ENCODE data around the gene PCDHA5. TPM values are rescaled to one million over a fixed set of nuclear protein-coding genes. Genes with fewer than 3 reads are reported as not detected.
"Not testable (repeated sequence)": the region's sequence is repeated elsewhere in the genome, so short reads cannot be mapped to it uniquely, and the experiment has no call there.

PCDHA5 gene
- total RNA-seq, 6 experiments from 2014 or later = not detected

DNA sequence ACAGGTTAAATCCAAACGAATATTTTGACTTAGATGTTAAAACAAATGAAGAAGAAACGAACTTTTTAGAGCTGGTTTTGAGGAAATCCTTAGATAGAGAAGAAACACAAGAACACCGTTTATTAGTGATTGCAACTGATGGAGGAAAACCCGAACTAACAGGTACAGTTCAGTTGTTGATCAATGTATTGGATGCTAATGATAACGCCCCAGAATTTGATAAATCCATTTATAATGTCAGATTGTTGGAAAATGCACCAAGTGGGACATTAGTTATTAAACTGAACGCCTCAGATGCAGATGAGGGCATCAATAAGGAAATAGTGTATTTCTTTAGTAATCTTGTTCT lies 842 bp downstream of the PCDHA5 start:
- Mint-ChIP-seq H3K9me3 (peaks cover 9% of the 10 kb centered on the region), H3K4me3 (no peak overlapping the region), H3K4me1 (ENCODE audit: low read depth) (no peaks in the 10 kb centered on the region), H3K36me3 (ENCODE audit: low read depth) (peaks cover 7% of the 10 kb centered on the region; the same call in 1 of the 2 replicates), H3K27ac (no peak overlapping the region), H3K27me3 (ENCODE audit: insufficient read depth) (no peaks in the 10 kb centered on the region)
- TF ChIP-seq, protein P1, sequence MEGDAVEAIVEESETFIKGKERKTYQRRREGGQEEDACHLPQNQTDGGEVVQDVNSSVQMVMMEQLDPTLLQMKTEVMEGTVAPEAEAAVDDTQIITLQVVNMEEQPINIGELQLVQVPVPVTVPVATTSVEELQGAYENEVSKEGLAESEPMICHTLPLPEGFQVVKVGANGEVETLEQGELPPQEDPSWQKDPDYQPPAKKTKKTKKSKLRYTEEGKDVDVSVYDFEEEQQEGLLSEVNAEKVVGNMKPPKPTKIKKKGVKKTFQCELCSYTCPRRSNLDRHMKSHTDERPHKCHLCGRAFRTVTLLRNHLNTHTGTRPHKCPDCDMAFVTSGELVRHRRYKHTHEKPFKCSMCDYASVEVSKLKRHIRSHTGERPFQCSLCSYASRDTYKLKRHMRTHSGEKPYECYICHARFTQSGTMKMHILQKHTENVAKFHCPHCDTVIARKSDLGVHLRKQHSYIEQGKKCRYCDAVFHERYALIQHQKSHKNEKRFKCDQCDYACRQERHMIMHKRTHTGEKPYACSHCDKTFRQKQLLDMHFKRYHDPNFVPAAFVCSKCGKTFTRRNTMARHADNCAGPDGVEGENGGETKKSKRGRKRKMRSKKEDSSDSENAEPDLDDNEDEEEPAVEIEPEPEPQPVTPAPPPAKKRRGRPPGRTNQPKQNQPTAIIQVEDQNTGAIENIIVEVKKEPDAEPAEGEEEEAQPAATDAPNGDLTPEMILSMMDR (IDR thresholded peaks at IDR 0.05) = peak; percentile 5; the same call in 1 of the 2 replicates
- DNase-seq = no peak

DNA sequence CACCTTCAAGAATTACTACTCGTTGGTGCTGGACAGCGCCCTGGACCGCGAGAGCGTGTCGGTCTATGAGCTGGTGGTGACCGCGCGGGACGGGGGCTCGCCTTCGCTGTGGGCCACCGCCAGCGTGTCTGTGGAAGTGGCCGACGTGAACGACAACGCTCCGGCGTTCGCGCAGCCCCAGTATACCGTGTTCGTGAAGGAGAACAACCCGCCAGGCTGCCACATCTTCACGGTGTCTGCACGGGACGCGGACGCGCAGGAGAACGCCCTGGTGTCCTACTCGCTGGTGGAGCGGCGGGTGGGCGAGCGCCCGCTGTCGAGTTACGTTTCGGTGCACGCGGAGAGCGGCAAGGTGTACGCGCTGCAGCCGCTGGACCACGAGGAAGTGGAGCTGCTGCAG lies 1.6 kb downstream of the PCDHA5 start:
- not testable (repeated sequence) for H3K36me3 Mint-ChIP-seq (ENCODE audit: low read depth); H3K27ac Mint-ChIP-seq; DNase-seq; H3K27me3 Mint-ChIP-seq (ENCODE audit: insufficient read depth); H3K4me3 Mint-ChIP-seq; H3K4me1 Mint-ChIP-seq (ENCODE audit: low read depth)
- H3K9me3 Mint-ChIP-seq = peaks cover 13% of the 10 kb centered on the region

DNA sequence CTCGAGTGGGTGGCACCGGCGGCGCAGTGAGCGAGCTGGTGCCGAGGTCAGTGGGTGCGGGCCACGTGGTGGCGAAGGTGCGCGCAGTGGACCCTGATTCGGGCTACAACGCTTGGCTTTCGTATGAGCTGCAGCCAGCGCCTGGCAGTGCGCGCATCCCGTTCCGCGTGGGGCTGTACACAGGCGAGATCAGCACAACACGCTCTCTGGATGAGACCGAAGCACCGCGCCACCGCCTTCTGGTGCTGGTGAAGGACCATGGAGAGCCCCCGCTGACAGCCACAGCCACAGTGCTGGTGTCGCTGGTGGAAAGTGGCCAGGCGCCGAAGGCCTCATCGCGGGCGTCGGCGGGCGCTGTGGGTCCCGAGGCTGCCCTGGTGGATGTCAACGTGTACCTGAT lies 2.1 kb downstream of the PCDHA5 start:
- Mint-ChIP-seq H3K4me3 (no peak overlapping the region), H3K4me1 (ENCODE audit: low read depth) (no peaks in the 10 kb centered on the region), H3K27ac (no peak overlapping the region), H3K36me3 (ENCODE audit: low read depth) (peaks cover 9% of the 10 kb centered on the region), H3K9me3 (peaks cover 18% of the 10 kb centered on the region), H3K27me3 (ENCODE audit: insufficient read depth) (no peaks in the 10 kb centered on the region)
- TF ChIP-seq, protein P1 (IDR thresholded peaks at IDR 0.05) = no peak
- no peak for DNase-seq

DNA sequence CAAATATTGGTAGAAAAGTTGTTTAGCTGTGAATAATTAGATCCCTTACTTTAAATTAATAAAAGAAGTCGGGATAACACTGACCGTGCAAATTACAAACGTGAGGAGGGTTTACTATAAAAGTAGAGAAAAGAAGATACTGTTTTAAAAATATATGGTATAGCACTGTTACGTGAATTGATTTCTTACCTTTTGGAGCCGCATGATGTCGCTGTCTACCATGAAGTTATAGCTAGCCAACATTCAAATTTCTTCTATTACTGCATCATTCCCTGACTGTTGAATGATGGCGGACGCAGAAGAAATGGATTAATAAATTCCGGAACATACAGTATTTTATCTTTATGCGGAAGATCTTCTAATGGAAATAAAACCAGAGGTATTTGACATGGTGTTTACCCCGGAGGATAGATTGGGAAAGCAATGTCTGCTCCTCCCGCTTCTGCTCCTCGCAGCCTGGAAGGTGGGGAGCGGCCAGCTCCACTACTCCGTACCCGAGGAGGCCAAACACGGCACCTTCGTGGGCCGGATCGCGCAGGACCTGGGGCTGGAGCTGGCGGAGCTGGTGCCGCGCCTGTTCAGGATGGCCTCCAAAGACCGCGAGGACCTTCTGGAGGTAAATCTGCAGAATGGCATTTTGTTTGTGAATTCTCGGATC lies 6.4 kb downstream of the PCDHA5 start, which contains the start of gene PCDHA6:
Gene PCDHA6 (plus strand): TSS at position 257 of the 658 bp plus-strand sequence. CDS start 132 bp downstream, at position 389.
- H3K4me3 Mint-ChIP-seq = no peak within 1 kb of the TSS
- H3K36me3 Mint-ChIP-seq (ENCODE audit: low read depth) = peaks cover 9% of the 10 kb centered on the region; the same call in 1 of the 2 replicates
- no peaks in the 10 kb centered on the region for H3K27me3 Mint-ChIP-seq (ENCODE audit: insufficient read depth)
- no peaks in the 10 kb centered on the region for H3K4me1 Mint-ChIP-seq (ENCODE audit: low read depth)
- H3K27ac Mint-ChIP-seq = no peak within 1 kb of the TSS
- peaks cover 16% of the 10 kb centered on the region for H3K9me3 Mint-ChIP-seq
- DNase-seq = no peak
- TF ChIP-seq, protein P1 (IDR thresholded peaks at IDR 0.05) = no peak

DNA sequence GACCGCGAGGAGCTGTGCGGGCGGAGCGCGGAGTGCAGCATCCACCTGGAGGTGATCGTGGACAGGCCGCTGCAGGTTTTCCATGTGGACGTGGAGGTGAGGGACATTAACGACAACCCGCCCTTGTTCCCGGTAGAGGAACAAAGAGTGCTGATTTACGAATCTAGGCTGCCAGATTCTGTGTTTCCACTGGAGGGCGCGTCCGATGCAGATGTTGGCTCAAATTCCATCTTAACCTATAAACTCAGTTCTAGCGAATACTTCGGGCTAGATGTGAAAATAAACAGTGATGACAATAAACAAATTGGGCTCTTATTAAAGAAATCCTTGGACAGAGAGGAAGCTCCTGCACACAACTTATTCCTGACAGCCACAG lies 6.9 kb downstream of the PCDHA5 start:
- TF ChIP-seq, protein P1 (IDR thresholded peaks at IDR 0.05) = no peak
- H3K36me3 Mint-ChIP-seq (ENCODE audit: low read depth) = peaks cover 9% of the 10 kb centered on the region; the same call in 1 of the 2 replicates
- H3K4me1 Mint-ChIP-seq (ENCODE audit: low read depth) = no peaks in the 10 kb centered on the region

DNA sequence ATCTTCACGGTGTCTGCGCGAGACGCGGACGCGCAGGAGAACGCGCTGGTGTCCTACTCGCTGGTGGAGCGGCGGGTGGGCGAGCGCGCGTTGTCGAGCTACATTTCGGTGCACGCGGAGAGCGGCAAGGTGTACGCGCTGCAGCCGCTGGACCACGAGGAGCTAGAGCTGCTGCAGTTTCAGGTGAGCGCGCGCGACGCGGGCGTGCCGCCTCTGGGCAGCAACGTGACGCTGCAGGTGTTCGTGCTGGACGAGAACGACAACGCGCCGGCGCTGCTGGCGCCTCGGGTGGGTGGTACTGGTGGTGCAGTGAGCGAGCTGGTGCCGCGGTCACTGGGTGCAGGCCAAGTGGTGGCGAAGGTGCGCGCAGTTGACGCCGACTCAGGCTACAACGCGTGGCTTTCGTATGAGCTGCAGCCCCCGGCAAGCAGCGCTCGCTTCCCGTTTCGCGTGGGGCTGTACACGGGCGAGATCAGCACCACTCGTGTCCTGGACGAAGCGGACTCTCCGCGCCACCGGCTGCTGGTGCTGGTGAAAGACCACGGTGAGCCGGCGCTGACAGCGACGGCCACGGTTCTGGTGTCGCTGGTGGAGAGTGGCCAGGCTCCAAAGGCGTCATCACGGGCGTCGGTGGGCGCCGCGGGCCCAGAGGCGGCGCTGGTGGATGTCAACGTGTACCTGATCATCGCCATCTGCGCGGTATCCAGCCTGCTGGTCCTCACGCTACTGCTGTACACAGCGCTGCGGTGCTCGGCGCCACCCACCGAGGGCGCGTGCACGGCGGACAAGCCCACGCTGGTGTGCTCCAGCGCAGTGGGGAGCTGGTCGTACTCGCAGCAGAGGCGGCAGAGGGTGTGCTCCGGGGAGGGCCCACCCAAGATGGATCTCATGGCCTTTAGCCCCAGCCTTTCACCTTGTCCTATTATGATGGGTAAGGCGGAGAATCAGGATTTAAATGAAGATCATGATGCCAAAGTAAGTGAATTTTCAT lies 8.4 kb downstream of the PCDHA5 start:
- not testable (repeated sequence) for H3K4me1 Mint-ChIP-seq (ENCODE audit: low read depth); DNase-seq; H3K27me3 Mint-ChIP-seq (ENCODE audit: insufficient read depth); H3K27ac Mint-ChIP-seq; H3K4me3 Mint-ChIP-seq
- H3K36me3 Mint-ChIP-seq (ENCODE audit: low read depth) = peaks cover 15% of the 10 kb centered on the region
- peaks cover 14% of the 10 kb centered on the region for H3K9me3 Mint-ChIP-seq

More for the DNA sequence above, 6.9 kb downstream of the PCDHA5 start:
- Mint-ChIP-seq H3K27me3 (ENCODE audit: insufficient read depth) (no peaks in the 10 kb centered on the region), H3K27ac (no peak overlapping the region), H3K9me3 (peaks cover 14% of the 10 kb centered on the region), H3K4me3 (no peak overlapping the region)
- no peak for DNase-seq

Data from HFFc6 (cell line).